ENCODE measurements around the gene SPHK1. TPM values are rescaled to one million over a fixed set of nuclear protein-coding genes. Genes with fewer than 3 reads are reported as not detected.

SPHK1 gene
- polyA plus RNA-seq, 1 of the 3 experiments (the other 2 are of a cell fraction), result 12.3 TPM

- no peak for TF ChIP-seq PBX3 (IDR thresholded peaks at IDR 0.05)
- no peak for TF ChIP-seq CTCF (IDR thresholded peaks at IDR 0.05)
- TF ChIP-seq YY1 (IDR thresholded peaks at IDR 0.05; ENCODE audit: low read depth), result no peak
- TF ChIP-seq JUND (IDR thresholded peaks at IDR 0.05), result no peak
Measured at GRCh38 chr17:76415786-76416185, 31.4 kb downstream of the SPHK1 start (continued).

DNA sequence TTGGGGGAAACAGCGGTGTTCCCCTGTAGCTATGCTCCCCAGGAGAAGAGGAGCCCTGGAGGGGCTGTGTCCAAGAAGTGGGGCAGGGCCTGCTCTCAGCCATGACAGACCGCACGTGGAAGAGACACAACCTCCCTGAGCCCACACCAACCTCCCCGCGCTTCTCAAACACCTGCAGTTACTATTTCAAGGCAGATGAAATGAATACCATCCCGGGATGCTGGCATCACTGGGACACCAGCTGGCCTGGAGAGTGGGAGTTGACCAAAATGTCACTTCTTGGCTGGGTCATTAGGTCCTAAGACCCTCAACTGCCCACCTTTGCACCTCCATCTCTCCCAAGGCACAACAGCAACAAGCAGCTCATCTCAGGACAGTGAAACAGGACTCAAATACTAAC lies 32.0 kb downstream of the SPHK1 start:
- Histone ChIP-seq H3K27ac (ENCODE audit: low read depth in 2 of 2, low read length in 1 of 2) (peak overlapping the region in 1 of 2 experiments; percentile 9; a peak in 1 of 4 replicates), H3K9me3 (no peaks in the 10 kb centered on the region), H4K20me1 (ENCODE audit: insufficient read depth) (peaks cover 78% of the 10 kb centered on the region), H3K4me2 (no peak overlapping the region), H3K9me2 (no peaks in the 10 kb centered on the region), H3K4me1 (ENCODE audit: control insufficient read depth in 1 of 2, insufficient read depth in 2 of 2, low read depth in 1 of 2, low read length in 1 of 2) (peaks cover 0 to 55% of the 10 kb centered on the region in 2 experiments; a peak in 2 of 4 replicates), H3K4me3 (ENCODE audit: low read depth in 2 of 2, low read length in 1 of 2) (no peak overlapping the region), H3F3A (replicated peaks; ENCODE audit: insufficient read depth) (no peaks in the 10 kb centered on the region), H3K36me3 (replicated peaks in 1 of 2; ENCODE audit: control insufficient read depth in 1 of 2, insufficient read depth in 2 of 2, low read length in 1 of 2) (peaks cover 0 to 4% of the 10 kb centered on the region in 2 experiments), H3K79me2 (ENCODE audit: insufficient read depth) (peaks cover 51% of the 10 kb centered on the region), H3K27me3 (ENCODE audit: insufficient read depth) (no peaks in the 10 kb centered on the region), H3K9ac (no peak overlapping the region), H2AFZ (ENCODE audit: low read depth) (no peak overlapping the region)
- TF ChIP-seq FOXM1 (IDR thresholded peaks at IDR 0.05; ENCODE audit: low read depth) (no peak), RXRA (IDR thresholded peaks at IDR 0.05; ENCODE audit: borderline replicate concordance, low read depth) (no peak), NRF1 (IDR thresholded peaks at IDR 0.05; ENCODE audit: low read depth, low read length) (no peak), GATA2 (CRISPR knock-in tag; IDR thresholded peaks at IDR 0.05) (no peak), RFX5 (IDR thresholded peaks at IDR 0.05; ENCODE audit: low read length) (no peak), RAD21 (IDR thresholded peaks at IDR 0.05; ENCODE audit: low read length) (no peak)
- TF ChIP-seq, protein P1, sequence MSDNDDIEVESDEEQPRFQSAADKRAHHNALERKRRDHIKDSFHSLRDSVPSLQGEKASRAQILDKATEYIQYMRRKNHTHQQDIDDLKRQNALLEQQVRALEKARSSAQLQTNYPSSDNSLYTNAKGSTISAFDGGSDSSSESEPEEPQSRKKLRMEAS (IDR thresholded peaks at IDR 0.05; ENCODE audit: low read depth), result no peak
- TF ChIP-seq, protein P2, sequence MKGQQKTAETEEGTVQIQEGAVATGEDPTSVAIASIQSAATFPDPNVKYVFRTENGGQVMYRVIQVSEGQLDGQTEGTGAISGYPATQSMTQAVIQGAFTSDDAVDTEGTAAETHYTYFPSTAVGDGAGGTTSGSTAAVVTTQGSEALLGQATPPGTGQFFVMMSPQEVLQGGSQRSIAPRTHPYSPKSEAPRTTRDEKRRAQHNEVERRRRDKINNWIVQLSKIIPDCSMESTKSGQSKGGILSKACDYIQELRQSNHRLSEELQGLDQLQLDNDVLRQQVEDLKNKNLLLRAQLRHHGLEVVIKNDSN (IDR thresholded peaks at IDR 0.05; ENCODE audit: borderline replicate concordance, low read depth), result no peak
- DNase-seq, result no peak
- ChIA-PET CTCF (interaction anchor here (0.7 to 8.3 kb wide), 16 partner anchors 8 to 235 kb away, joined by 3 to 89 read pairs (median 14); partner anchors contain the start of genes AANAT, SPHK1 and UBE2O), POLR2A (no interaction called here)
- WGBS (ENCODE audit: low lambda C conversion rate), result 96% methylated on average over 6 of the region's 6 CpGs
